Inflammatory macrophage (primary cell): ENCODE data around the gene CLEC4F.
A peak's percentile ranks its signal among the peaks of the same experiment; 100 is the strongest.

ENCODE experiments used
- DNase-seq, 2 donors: peaks; one replicate each; pipeline ENCODE4 v3.0.0-alpha.2; 2020 to 2022

The CLEC4F gene

GRCh38 chr2:70826696-70827350, 6.4 kb upstream of the CLEC4F start:
- peak; percentile 42 to 56 for DNase-seq

DNA sequence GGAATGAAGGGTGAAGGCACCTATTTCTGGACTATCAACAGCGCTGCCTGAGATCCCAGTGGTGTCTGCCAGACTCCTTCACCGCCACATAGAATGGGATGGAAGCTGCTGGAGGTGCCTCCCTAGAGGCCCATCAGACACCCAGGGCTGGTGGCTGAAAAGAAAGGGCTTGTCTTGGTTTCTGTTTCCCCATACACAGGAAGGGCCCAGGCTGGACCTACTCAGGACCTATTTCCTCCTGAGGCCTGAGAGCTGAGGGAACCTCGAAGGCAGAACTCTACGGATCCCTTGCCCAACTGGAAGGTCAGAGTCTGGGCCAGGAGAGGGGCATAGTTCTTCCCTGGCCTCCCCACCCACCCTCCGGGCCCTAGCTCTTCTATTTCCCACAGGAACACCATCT, 2.9 kb upstream of the CLEC4F start:
- peak; percentile 37 to 44 for DNase-seq

DNA sequence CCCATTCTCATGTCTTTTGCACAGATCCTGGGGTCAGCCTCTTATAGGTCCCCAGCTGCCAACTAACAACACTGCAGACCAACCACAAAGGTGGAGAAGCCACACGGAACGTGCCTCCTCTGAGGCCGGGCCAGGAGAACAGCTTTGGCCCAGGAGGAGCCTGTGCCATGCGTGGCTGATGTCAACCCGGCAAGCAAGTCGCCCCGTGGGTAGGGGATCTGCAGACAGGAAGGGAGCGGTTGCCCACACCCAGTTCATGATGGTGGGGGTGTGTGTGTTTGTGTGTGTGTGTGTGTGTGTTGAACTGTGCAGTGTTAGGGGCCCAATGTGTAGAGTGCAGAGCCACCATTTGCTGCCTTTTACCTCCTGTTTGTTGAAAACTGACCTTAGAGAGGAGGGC, 2.4 kb upstream of the CLEC4F start:
- DNase-seq = no peak

DNA sequence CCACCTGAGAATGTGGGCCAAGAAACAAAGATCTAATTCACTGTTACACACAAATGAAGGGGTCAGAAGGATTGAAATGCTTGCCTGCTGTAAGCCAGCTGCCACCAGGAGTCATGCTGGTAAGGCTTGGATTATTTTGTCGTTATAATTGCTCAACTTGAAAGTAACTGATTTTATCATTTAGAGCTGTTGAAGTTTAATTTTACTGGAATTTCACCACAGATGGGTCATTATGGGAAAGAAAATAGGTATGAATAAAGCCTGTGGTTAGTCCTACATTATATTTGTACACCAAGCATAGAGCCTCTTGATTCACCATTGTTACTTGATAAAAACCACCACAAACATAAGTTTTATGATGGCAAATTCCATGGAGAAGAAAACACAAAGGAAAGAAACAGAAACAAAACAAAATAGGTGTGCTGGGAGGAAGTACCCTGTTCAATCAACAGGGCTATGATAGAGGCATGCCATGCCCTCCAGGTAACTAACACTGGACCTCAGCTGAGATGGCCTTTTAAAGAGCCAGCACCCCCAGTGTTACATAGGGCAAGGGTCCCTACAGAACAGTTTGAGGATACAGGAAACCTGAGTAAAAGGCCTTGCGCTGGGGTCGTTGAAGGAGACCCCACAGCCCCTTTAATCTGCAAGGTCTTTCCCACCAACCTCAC, 3.0 kb downstream of the CLEC4F start:
- no peak for DNase-seq

- no peak for DNase-seq
Measured at GRCh38 chr2:70816726-70817125, 3.7 kb downstream of the CLEC4F start.

DNA sequence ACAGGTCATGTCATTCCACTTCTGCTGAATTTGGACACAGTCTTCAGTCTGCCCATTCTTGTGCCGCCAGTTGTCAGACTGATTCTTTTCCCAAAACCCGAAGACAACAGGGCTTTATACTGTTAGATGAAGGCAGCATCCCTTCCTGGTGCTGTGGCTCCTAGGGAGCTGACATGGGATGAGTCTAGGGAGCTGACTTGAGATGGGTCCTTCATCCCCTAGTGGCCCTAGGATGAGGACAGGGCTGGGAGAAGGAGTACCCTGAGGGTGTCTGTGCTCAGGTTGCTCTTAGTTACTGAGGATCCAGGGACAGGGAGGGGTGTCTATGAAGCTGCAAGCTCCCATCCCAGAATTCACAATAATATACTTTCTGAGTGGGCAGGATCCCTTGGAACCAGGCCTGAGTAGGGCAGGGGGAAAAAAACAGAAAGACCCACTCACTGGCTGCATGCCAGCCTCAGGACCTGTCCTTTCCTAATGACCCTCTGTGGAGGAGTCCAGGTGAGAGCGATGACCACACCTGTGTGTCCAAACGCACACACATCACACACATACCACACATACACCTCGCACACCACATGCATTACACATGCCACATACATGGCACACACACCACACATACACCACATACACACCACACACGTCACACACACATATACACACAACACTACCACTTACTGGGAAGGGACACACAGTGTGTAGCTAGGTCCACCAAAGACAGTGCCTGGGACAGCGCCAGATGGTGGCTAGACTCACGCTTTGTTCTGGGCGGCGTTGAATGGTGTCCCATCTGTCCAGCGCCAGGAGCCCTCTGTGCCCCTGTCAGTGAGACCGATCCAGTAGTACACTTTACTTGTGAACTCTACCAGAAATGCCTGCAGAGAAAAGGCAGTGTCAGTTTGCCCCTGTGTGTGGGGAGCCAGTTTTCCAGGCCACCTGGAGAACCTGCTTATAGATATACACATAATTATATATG, 11.1 kb downstream of the CLEC4F start:
- DNase-seq = no peak

DNA sequence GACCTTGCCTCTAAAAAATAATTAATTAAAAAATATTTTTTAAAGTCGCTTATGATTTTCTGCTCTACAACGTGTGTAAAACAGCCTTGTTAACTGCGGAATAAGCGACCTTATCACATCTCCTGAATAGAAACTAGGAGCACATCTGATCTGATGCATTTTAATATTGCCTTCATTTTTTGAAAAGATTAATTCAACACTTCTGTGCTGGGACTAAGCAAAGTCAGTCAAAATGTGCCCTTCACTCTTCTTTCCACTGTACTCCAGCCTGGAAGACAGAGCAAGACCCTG, 12.6 kb downstream of the CLEC4F start:
- no peak for DNase-seq

DNA sequence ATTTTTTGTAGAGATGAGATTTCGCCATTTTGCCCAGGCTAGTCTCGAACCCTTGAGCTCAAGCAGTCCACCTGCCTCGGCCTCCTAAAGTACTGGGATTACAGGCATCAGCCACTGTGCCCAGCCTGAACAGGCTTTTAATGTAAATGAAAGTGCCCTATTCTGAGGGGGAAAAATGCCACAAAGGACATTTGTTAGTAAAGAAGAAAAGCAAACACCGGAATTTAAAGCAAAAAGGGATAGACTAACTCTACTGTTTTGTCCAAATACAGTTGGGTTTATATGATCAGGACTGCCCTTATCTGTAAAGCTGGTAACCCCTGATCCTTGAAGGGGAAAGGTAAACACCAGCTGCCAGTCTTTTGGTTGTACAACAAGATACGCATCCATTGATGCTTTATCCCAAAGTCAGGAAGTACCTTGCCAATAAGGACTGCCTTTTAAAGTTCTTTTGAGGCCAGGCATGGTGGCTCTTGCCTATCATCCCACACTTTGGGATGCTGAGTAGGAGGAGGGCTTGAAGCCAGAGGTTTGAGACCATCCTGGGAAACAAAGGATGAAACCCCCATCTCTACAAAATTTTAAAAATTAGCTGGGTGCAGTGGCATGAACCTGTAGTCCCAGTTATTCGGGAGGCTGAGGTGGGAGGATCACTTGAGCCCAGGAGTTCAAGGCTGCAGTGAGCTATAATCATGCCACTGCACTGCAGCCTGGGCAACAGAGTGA, 13.1 kb downstream of the CLEC4F start:
- DNase-seq = no peak

GRCh38 chr2:70806620-70807019, 13.8 kb downstream of the CLEC4F start:
- DNase-seq = no peak

GRCh38 chr2:70806013-70806412, 14.4 kb downstream of the CLEC4F start:
- DNase-seq = no peak

GRCh38 chr2:70801607-70802263, 18.7 kb downstream of the CLEC4F start:
- no peak for DNase-seq

GRCh38 chr2:70799706-70800105, 20.7 kb downstream of the CLEC4F start:
- DNase-seq = no peak

DNA sequence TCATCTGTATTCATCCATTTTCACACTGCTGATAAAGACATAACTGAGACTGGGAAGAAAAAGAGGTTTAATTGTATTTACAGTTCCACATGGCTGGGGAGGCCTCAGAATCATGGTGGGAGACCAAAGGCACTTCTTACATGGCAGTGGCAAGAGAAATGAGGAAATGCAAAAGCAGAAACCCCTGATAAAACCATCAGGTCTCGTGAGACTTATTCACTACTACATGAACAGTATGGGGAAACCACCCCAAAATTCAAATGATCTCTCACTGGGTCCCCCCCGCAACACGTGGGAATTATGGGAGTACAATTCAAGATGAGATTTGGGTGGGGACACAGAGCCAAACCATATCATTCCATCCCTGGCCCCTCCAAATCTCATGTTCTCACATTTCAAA, 22.4 kb downstream of the CLEC4F start:
- peak; percentile 60 to 65 for DNase-seq

DNA sequence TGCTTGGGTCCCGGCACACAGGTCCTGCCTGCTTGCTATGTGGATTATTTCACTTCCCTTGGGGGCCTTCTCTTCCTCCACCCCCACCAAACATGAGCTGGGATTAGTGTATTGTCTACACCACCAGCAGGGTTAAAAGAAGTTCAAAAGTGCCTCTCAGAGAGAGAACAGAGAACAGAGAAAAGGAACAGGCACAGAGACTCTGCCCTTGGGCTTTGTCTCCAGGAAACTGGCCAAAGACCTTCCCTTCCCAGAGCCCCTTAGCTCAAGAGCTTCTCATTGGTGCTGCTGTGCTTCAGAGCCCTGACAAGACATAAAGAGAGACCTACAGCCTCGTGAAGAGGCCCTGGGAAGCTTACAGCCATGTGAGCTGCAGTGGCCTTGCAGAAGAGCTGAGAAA, 22.9 kb downstream of the CLEC4F start:
- DNase-seq = peak; percentile 36 to 42

DNA sequence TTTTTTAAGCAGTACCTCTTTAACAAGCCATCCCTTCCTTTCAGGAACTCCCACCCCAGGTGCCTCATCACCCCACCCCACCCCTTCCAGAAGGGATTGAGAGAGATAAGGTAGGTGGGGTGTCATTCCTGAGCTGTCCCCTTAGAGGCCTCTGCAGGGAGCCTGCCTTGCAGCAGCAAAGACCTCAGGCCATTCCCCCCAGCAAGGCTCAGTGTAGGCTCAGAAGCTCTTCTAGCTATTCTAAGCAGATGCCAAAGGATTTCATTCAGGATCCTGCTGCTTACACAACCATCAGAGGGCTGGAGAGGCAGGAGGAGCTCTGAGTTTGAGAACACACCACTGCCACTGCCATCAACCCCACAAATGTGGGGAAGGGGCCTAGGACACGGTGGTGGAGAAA, 24.1 kb downstream of the CLEC4F start:
- no peak for DNase-seq

- DNase-seq = no peak
Measured at GRCh38 chr2:70795164-70795995, 25.0 kb downstream of the CLEC4F start.

DNA sequence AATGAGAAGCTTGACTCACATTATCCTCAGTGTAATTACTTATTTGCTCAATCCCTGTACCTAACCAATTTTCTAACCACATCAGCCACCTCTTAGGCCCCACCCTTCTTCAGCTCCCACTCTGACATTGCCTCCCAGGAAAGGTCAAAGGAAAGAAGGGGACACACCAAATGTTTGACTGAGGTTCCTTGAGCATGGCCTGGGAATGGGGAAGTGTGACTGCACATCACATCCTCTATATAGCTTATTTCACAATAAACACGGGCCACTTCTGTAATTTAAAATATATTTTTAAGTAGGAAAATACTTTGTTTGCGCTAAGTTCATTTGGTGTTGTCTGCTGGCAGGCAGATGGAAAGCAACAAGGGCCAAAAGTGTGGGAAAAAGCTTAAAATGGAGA, 26.9 kb downstream of the CLEC4F start:
- DNase-seq = peak; percentile 84 to 89

GRCh38 chr2:70790136-70790828, 30.1 kb downstream of the CLEC4F start, which contains the start of gene FIGLA:
Gene FIGLA, minus strand, starts transcription at chr2:70790643. Its CDS starts 5 bp downstream, at chr2:70790638.
- DNase-seq = peak in 1 of 2 donors; percentile 15

GRCh38 chr2:70789304-70790135, 30.9 kb downstream of the CLEC4F start:
- DNase-seq = peak; percentile 85 to 88
